Activated CD8-positive, alpha-beta memory T cell treated with anti-CD3 and anti-CD28 coated beads, Interleukin-2, amount 50 U/mL, for 4 hours (primary cell): ENCODE results near the gene NOTUM.

Source experiments
- DNase-seq: peaks from one replicate; pipeline ENCODE4 v3.0.0-alpha.2; 2020

The NOTUM gene

GRCh38 chr17:81976332-81977210 lies 15.6 kb upstream of the NOTUM start:
- peak; percentile 48 for DNase-seq

- DNase-seq, result no peak
Measured at GRCh38 chr17:81973432-81973831, 12.4 kb upstream of the NOTUM start.

- DNase-seq, result no peak
Measured at GRCh38 chr17:81968850-81969812, 8.1 kb upstream of the NOTUM start.

- no peak for DNase-seq
Measured at GRCh38 chr17:81968396-81968745, 7.4 kb upstream of the NOTUM start.

GRCh38 chr17:81967533-81968395 lies 6.8 kb upstream of the NOTUM start:
- DNase-seq, result peak; percentile 90

GRCh38 chr17:81967244-81967532 lies 6.2 kb upstream of the NOTUM start:
- no peak for DNase-seq

- DNase-seq, result no peak
Measured at GRCh38 chr17:81966343-81967243, 5.6 kb upstream of the NOTUM start.

- DNase-seq, result no peak
Measured at GRCh38 chr17:81964081-81964849, 3.3 kb upstream of the NOTUM start.

- no peak for DNase-seq
Measured at GRCh38 chr17:81962499-81963441, 1.8 kb upstream of the NOTUM start.

- no peak for DNase-seq
Measured at GRCh38 chr17:81961521-81962498, 823 bp upstream of the NOTUM start.

GRCh38 chr17:81960130-81960958 lies 643 bp downstream of the NOTUM start:
- no peak for DNase-seq

GRCh38 chr17:81959362-81960129 lies 1.4 kb downstream of the NOTUM start:
- DNase-seq, result peak; percentile 87

GRCh38 chr17:81958633-81959342 lies 2.2 kb downstream of the NOTUM start:
- no peak for DNase-seq

- no peak for DNase-seq
Measured at GRCh38 chr17:81957691-81958432, 3.1 kb downstream of the NOTUM start.
